HG03442 (cell line): Measurements from ENCODE around the gene BNC2.
"Not testable (repeated sequence)": the region's sequence is repeated elsewhere in the genome, so short reads cannot be mapped to it uniquely, and the experiment has no call there.

ENCODE experiments used
- ATAC-seq: cut with Tn5 transposase; IDR thresholded peaks from one replicate; pipeline ENCODE4 v1.9.1; 2021; ENCODE audit warnings: mild to moderate bottlenecking, moderate library complexity; ENCODE audit not compliant: unreplicated experiment

Gene BNC2

GRCh38 chr9:16461851-16462250 lies 408.6 kb downstream of the BNC2 start:
- no peak for ATAC-seq

GRCh38 chr9:16461137-16461840 lies 409.2 kb downstream of the BNC2 start:
- no peak for ATAC-seq

- ATAC-seq, result no peak
Observed at GRCh38 chr9:16460696-16461095, 409.8 kb downstream of the BNC2 start.

- ATAC-seq, result peak; percentile 41
Observed at GRCh38 chr9:16459421-16460148, 410.9 kb downstream of the BNC2 start.

GRCh38 chr9:16458696-16459420 lies 411.6 kb downstream of the BNC2 start:
- ATAC-seq, result peak; percentile 67

GRCh38 chr9:16455842-16456241 lies 414.6 kb downstream of the BNC2 start:
- ATAC-seq, result no peak

- no peak for ATAC-seq
Observed at GRCh38 chr9:16453390-16453789, 417.1 kb downstream of the BNC2 start.

- ATAC-seq, result no peak
Observed at GRCh38 chr9:16450578-16450977, 419.9 kb downstream of the BNC2 start.

GRCh38 chr9:16450043-16450442 lies 420.4 kb downstream of the BNC2 start:
- ATAC-seq, result no peak

- no peak for ATAC-seq
Observed at GRCh38 chr9:16449076-16449730, 421.3 kb downstream of the BNC2 start.

GRCh38 chr9:16447946-16448345 lies 422.5 kb downstream of the BNC2 start:
- ATAC-seq, result no peak

- no peak for ATAC-seq
Observed at GRCh38 chr9:16446636-16447035, 423.8 kb downstream of the BNC2 start.

- ATAC-seq, result no peak
Observed at GRCh38 chr9:16445141-16445920, 425.1 kb downstream of the BNC2 start.

GRCh38 chr9:16442622-16443021 lies 427.8 kb downstream of the BNC2 start:
- no peak for ATAC-seq

- ATAC-seq, result no peak
Observed at GRCh38 chr9:16441791-16442190, 428.7 kb downstream of the BNC2 start.

- ATAC-seq, result not testable (repeated sequence)
Observed at GRCh38 chr9:16438831-16439230, 431.6 kb downstream of the BNC2 start.

- no peak for ATAC-seq
Observed at GRCh38 chr9:16436545-16436944, 433.9 kb downstream of the BNC2 start.

- ATAC-seq, result no peak
Observed at GRCh38 chr9:16434526-16434925, 435.9 kb downstream of the BNC2 start.

GRCh38 chr9:16433494-16433893 lies 437.0 kb downstream of the BNC2 start:
- no peak for ATAC-seq

- ATAC-seq, result no peak
Observed at GRCh38 chr9:16431666-16432392, 438.6 kb downstream of the BNC2 start.
